Mucosa of descending colon (tissue), 3 donors: Measurements from ENCODE around the gene PCSK5. TPM values are rescaled to one million over a fixed set of nuclear protein-coding genes. Genes with fewer than 3 reads are reported as not detected.
"Not testable (repeated sequence)": the region's sequence is repeated elsewhere in the genome, so short reads cannot be mapped to it uniquely, and the experiment has no call there.

Experiments
- ATAC-seq: fragments of 200-7000 bp; cut with Tn5 transposase; one replicate; pipeline ENCODE4 v1.9.1; 2020; ENCODE audit warnings: mild to moderate bottlenecking, moderate library complexity
- DNase-seq, 3 donors: peaks; one replicate each; pipeline ENCODE4 v3.0.0-alpha.2; 2020
- H3K36me3 ChIP-seq: fragments of 200-600 bp; one replicate; pipeline ENCODE4 v1.8.0; 2021; ENCODE audit warnings: low read depth, mild to moderate bottlenecking
- H3K4me1 ChIP-seq: fragments of 200-600 bp; one replicate; pipeline ENCODE4 v1.8.0; 2021; ENCODE audit warnings: low read depth, mild to moderate bottlenecking
- H3K4me3 ChIP-seq: fragments of 200-600 bp; one replicate; pipeline ENCODE4 v1.8.0; 2021; ENCODE audit warnings: mild to moderate bottlenecking
- H3K9me3 ChIP-seq: fragments of 200-600 bp; one replicate; pipeline ENCODE4 v1.8.0; 2021; ENCODE audit warnings: mild to moderate bottlenecking
- intact Hi-C, 2 donors: fragments of 100-400 bp; cut with DNase I in 1 of 2; cut with micrococcal nuclease in 1 of 2; formaldehyde crosslinking; loops; one replicate each; pipeline versions ENCODE4 v1.11.0 to v1.11.1; 2022; cut with DNase I, micrococcal nuclease
- total RNA-seq, 3 donors: library from RNA; stranded (reverse); fragmentation: NEBNext Ultra II Directional in 2 of 3; extraction: Animal tissue kit (Norgen Biotek cat#: 25700) in 2 of 3; gene quantifications; one replicate each; pipeline versions ENCODE4 v1.2.1 to v1.2.4, GENCODE V29; 2021 to 2023
- TF ChIP-seq, protein P1 (sequence below): fragments of 200-600 bp; IDR thresholded peaks from one replicate; pipeline ENCODE4 v1.8.0; 2022; ENCODE audit warnings: antibody characterized with exemption, mild to moderate bottlenecking
- donor health status: DM: no; HTN: no; CAD: no; lungs with moderate emphysema.
- donor health status: DM: no; HTN: no; CAD: no.
- donor health status: DM: no; HTN: yes; CAD: no.

PCSK5 gene
- total RNA-seq, 3 donors from 2014 or later: 44.3 to 82.0 (median 53.3) TPM

DNA sequence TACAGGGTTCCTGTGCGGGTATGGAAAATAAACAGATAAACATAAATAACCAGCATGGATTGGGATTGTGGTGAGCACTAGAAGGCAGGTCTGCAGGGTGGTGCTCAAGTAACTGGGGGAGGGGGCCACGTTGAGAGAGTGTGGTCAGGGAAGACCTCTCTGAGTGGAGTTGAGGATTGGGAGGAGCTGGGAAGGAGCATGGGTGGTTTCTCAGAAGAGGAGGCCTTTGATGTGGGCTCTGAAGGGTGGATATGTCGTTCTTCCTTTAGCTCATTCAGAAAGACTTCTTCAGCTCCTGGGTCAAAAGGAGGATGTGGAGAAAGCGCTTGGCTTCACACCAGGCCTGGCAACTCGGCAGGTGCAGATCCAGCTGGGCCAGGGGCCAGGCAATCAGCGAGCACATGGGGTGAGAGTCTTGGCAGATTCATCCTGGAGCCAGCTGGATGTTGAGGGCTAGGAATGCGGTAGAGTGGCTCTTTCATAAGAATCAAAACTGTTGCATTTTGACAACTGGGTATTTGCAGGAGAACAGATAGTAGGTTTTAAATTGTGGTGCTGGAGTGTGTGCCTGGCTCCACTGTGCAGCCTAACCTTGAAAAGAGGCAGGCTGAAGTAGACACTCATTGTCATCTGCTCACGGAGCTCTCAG is 71.7 kb downstream of the PCSK5 start:
- TF ChIP-seq, protein P1, sequence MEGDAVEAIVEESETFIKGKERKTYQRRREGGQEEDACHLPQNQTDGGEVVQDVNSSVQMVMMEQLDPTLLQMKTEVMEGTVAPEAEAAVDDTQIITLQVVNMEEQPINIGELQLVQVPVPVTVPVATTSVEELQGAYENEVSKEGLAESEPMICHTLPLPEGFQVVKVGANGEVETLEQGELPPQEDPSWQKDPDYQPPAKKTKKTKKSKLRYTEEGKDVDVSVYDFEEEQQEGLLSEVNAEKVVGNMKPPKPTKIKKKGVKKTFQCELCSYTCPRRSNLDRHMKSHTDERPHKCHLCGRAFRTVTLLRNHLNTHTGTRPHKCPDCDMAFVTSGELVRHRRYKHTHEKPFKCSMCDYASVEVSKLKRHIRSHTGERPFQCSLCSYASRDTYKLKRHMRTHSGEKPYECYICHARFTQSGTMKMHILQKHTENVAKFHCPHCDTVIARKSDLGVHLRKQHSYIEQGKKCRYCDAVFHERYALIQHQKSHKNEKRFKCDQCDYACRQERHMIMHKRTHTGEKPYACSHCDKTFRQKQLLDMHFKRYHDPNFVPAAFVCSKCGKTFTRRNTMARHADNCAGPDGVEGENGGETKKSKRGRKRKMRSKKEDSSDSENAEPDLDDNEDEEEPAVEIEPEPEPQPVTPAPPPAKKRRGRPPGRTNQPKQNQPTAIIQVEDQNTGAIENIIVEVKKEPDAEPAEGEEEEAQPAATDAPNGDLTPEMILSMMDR: no peak
- no peaks in the 10 kb centered on the region for H3K9me3 ChIP-seq
- peak; percentile 44 for ATAC-seq
- intact Hi-C loops: no loop called here
- no peak overlapping the region for H3K4me3 ChIP-seq
- no peaks in the 10 kb centered on the region for H3K4me1 ChIP-seq
- DNase-seq: peak in 1 of 3 donors; percentile 53
- H3K36me3 ChIP-seq: no peaks in the 10 kb centered on the region

DNA sequence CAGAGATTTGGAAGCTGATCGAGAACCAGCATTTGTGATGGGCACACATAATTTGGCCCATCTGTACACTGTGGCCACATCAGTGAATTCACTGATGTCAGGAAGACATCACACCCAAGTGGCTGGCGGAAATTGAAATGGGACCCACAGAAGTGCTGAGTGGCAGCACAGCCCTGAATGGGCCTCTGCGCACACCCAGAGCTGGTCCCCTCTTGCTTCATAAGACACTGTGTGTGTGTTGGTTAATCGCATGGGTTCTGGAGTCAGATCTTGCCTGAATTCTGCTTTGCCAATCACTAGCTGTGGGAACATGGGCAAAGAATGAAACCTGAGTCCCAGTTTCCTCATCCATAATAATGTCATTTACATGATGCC is 72.2 kb downstream of the PCSK5 start:
- ATAC-seq (no peak), DNase-seq (no peak)

DNA sequence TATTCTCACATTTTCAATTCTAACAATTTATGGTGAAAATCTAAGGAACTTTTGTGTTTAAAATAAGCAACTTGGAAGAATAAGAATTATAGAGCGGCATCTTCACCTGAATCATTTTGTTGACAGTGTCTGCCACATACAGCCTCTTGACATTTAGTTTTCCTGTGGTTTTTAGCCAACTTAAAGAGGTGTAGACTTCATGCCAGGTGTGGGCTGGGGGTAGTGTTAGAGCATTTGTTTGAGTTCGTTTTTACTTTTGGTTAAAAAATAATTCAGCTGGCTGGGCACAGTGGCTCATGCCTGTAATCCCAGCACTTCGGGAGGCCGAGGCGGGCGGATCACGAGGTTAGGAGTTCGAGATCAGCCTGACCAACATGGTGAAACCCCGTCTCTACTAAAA is 72.8 kb downstream of the PCSK5 start:
- H3K36me3 ChIP-seq, DNase-seq, intact Hi-C loops, ATAC-seq, H3K9me3 ChIP-seq, H3K4me1 ChIP-seq, H3K4me3 ChIP-seq: not testable (repeated sequence)

More for the DNA sequence above, 72.2 kb downstream of the PCSK5 start:
- Histone ChIP-seq H3K4me1 (no peaks in the 10 kb centered on the region), H3K36me3 (no peaks in the 10 kb centered on the region), H3K4me3 (no peak overlapping the region), H3K9me3 (no peaks in the 10 kb centered on the region)
- intact Hi-C loops: no loop called here
- TF ChIP-seq, protein P1: no peak

DNA sequence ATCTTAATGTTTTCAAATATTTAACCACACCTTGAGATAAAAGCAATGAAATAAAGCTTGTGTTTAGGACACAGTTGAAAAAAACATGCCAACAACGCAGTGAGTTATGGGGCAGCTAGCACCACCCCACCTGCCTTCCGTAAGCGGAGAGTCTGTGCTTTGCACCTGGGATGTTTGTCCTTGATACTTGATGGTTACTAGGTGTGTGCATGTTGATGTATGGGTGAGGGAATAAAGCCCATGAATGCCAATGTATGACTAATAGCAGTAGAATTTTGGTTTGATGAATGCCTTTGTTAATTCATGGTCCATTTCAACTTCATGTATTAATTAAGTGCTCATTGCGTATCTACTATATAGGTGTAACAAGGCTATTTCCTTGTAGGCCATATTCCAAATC is 74.0 kb downstream of the PCSK5 start:
- ATAC-seq (peak; percentile 88), DNase-seq (no peak)
- Histone ChIP-seq H3K36me3 (no peaks in the 10 kb centered on the region), H3K4me1 (no peaks in the 10 kb centered on the region), H3K9me3 (no peaks in the 10 kb centered on the region), H3K4me3 (no peak overlapping the region)
- intact Hi-C loops: no loop called here
- TF ChIP-seq, protein P1: no peak

DNA sequence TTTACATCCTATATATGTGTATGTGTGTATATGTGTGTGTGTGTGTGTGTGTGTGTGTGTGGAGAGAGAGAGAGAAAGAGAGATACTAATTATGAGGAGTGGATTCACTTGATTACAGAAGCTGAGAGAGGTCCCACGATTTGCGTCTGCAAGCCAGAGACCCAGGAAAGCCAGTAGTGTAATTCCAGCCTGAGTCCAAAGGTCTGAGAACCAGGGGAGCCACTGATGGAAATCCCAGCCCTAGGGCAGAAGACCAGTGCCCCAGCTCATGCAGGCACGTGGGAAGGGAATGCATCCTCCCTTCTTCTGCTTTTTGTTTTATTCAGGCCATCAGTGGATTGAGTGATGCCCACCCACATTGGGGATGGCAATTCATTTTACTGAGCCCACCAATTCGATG is 74.8 kb downstream of the PCSK5 start:
- no peaks in the 10 kb centered on the region for H3K4me1 ChIP-seq
- H3K9me3 ChIP-seq: no peaks in the 10 kb centered on the region
- intact Hi-C loops: no loop called here
- DNase-seq (no peak), ATAC-seq (no peak)
- H3K36me3 ChIP-seq: no peaks in the 10 kb centered on the region
- TF ChIP-seq, protein P1: no peak
- no peak overlapping the region for H3K4me3 ChIP-seq

DNA sequence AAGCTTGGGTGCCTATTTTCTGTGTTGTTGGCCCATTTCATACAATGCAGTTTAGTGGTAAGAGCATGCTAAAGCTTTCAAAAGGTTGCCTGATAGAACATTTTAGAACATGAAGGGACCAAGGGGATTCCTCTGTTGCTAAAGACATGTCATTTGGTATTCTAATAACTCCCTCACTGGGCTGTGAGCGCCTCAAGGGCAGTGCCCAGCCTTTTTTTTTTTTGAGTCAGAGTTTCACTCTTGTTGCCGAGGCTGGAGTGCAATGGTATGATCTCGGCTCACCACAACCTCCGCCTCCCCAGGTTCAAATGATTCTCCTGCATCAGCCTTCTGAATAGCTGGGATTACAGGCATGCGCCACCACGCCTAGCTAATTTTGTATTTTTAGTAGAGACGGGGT is 77.1 kb downstream of the PCSK5 start:
- no peaks in the 10 kb centered on the region for H3K36me3 ChIP-seq
- DNase-seq (no peak), ATAC-seq (no peak)
- H3K9me3 ChIP-seq: no peaks in the 10 kb centered on the region
- TF ChIP-seq, protein P1: no peak
- H3K4me1 ChIP-seq: no peaks in the 10 kb centered on the region
- no peak overlapping the region for H3K4me3 ChIP-seq
- intact Hi-C loops: no loop called here
